ENCODE results near the gene TNS3.

TNS3 gene

GRCh38 chr7:47328392-47329319, 253.3 kb downstream of the TNS3 start:
- DNase-seq (ENCODE audit: low read depth): no peak

- no peak for DNase-seq (ENCODE audit: low read depth)
Observed at GRCh38 chr7:47327698-47328391, 254.1 kb downstream of the TNS3 start.

- no peak for DNase-seq (ENCODE audit: low read depth)
Observed at GRCh38 chr7:47327346-47327697, 254.6 kb downstream of the TNS3 start.

- no peak for DNase-seq (ENCODE audit: low read depth)
Observed at GRCh38 chr7:47326808-47327207, 255.1 kb downstream of the TNS3 start.

- no peak for DNase-seq (ENCODE audit: low read depth)
Observed at GRCh38 chr7:47326220-47326619, 255.7 kb downstream of the TNS3 start.

GRCh38 chr7:47325337-47325736, 256.6 kb downstream of the TNS3 start:
- no peak for DNase-seq (ENCODE audit: low read depth)

- no peak for DNase-seq (ENCODE audit: low read depth)
Observed at GRCh38 chr7:47323904-47324303, 258.0 kb downstream of the TNS3 start.

GRCh38 chr7:47322731-47323130, 259.2 kb downstream of the TNS3 start:
- DNase-seq (ENCODE audit: low read depth): no peak

- DNase-seq (ENCODE audit: low read depth): no peak
Observed at GRCh38 chr7:47320296-47320695, 261.6 kb downstream of the TNS3 start.

GRCh38 chr7:47318395-47319182, 263.3 kb downstream of the TNS3 start:
- no peak for DNase-seq (ENCODE audit: low read depth)

- no peak for DNase-seq (ENCODE audit: low read depth)
Observed at GRCh38 chr7:47317487-47317886, 264.4 kb downstream of the TNS3 start.

- no peak for DNase-seq (ENCODE audit: low read depth)
Observed at GRCh38 chr7:47314728-47315607, 266.9 kb downstream of the TNS3 start.

- DNase-seq (ENCODE audit: low read depth): no peak
Observed at GRCh38 chr7:47314248-47314647, 267.7 kb downstream of the TNS3 start.

- no peak for DNase-seq (ENCODE audit: low read depth)
Observed at GRCh38 chr7:47313564-47313963, 268.3 kb downstream of the TNS3 start.

GRCh38 chr7:47311891-47312290, 270.0 kb downstream of the TNS3 start:
- no peak for DNase-seq (ENCODE audit: low read depth)

- no peak for DNase-seq (ENCODE audit: low read depth)
Observed at GRCh38 chr7:47310020-47310419, 271.9 kb downstream of the TNS3 start.

- DNase-seq (ENCODE audit: low read depth): no peak
Observed at GRCh38 chr7:47308808-47309207, 273.1 kb downstream of the TNS3 start.

GRCh38 chr7:47307311-47307710, 274.6 kb downstream of the TNS3 start:
- DNase-seq (ENCODE audit: low read depth): no peak

GRCh38 chr7:47304727-47305719, 276.9 kb downstream of the TNS3 start:
- DNase-seq (ENCODE audit: low read depth): no peak

- DNase-seq (ENCODE audit: low read depth): no peak
Observed at GRCh38 chr7:47303695-47304453, 278.0 kb downstream of the TNS3 start.

Measured in GM04503 (cell line).